A549 (cell line): ENCODE results near the gene AHR. TPM values are rescaled to one million over a fixed set of nuclear protein-coding genes. Genes with fewer than 3 reads are reported as not detected.

Source experiments
- ATAC-seq, 2 experiments: fragments of 200-7000 bp in 1 of 2; fragments of >200 bp in 1 of 2; cut with Nextera tagmentation in 1 of 2; cut with Tn5 transposase in 1 of 2; 3 replicates each; pipeline versions ENCODE4 v1.8.0 to v1.9.1; 2018 to 2020; ENCODE audit warnings: mild to moderate bottlenecking in 1 of 2, moderate library complexity in 1 of 2
- CTCF ChIA-PET: fragments of 300-600 bp; sonication (Branson Sonifier 250); formaldehyde crosslinking; extraction: SDS; loops from one replicate; lab custom pipeline; 2021; ENCODE audit warnings: antibody characterized with exemption, inconsistent platforms; lab: Yijun Ruan, JAX
- POLR2A ChIA-PET: fragments of 350-600 bp; formaldehyde crosslinking; extraction: SDS; loops from one replicate; lab custom pipeline; 2021; ENCODE audit warnings: antibody characterized with exemption, inconsistent platforms; lab: Yijun Ruan, JAX
- DNase-seq, 2 experiments: peaks; one replicate each; pipeline versions ENCODE4 v3.0.0 to v3.0.0-alpha.2; 2011 to 2016; ENCODE audit warnings: low read depth in 1 of 2, low spot score in 1 of 2
- FAIRE-seq: peaks from 2 replicates; lab custom pipeline; 2011; peaks lifted over from hg19 to GRCh38; lab: Jason Lieb, UNC
- H3K27ac ChIP-seq, 2 experiments: fragments of >200 bp; sonication (Bioruptor Twin); formaldehyde crosslinking; 3 replicates each; pipeline ENCODE4 v1.5.1; 2016 to 2017
- H3K4me1 ChIP-seq: fragments of >200 bp; sonication (Bioruptor Twin); formaldehyde crosslinking; 3 replicates; pipeline ENCODE4 v1.6.1; 2016
- H3K4me2 ChIP-seq: fragments of >200 bp; sonication (Bioruptor Twin); formaldehyde crosslinking; 3 replicates; pipeline ENCODE4 v1.6.1; 2016
- H3K4me3 ChIP-seq: fragments of >200 bp; sonication (Bioruptor Twin); formaldehyde crosslinking; 3 replicates; pipeline ENCODE4 v1.5.1; 2016
- H3K9me3 ChIP-seq: fragments of >200 bp; sonication (Bioruptor Twin); formaldehyde crosslinking; 3 replicates; pipeline ENCODE4 v1.6.1; 2016
- CHD4 ChIP-seq: fragments of 200-600 bp; sonication (generic); IDR thresholded peaks from 2 replicates; pipeline ENCODE4 v1.6.1; 2016; ENCODE audit warnings: antibody characterized with exemption, mild to moderate bottlenecking, borderline replicate concordance
- ESRRA ChIP-seq: fragments of 150-350 bp; IDR thresholded peaks from 2 replicates; pipeline ENCODE4 v1.6.1; 2014; ENCODE audit warnings: mild to moderate bottlenecking, low read length, borderline replicate concordance
- GATA3 ChIP-seq: IDR thresholded peaks from 2 replicates; pipeline ENCODE4 v1.6.1; 2012; ENCODE audit warnings: borderline replicate concordance
- HOXB5 ChIP-seq: fragments of 250-450 bp; sonication (Bioruptor Pico); IDR thresholded peaks from 2 replicates; pipeline ENCODE4 v1.5.0; 2020; ENCODE audit warnings: mild to moderate bottlenecking, moderate library complexity
- MAFK ChIP-seq: fragments of 450-650 bp; IDR thresholded peaks from 2 replicates; pipeline ENCODE4 v1.6.1; 2014; ENCODE audit not compliant: partially characterized antibody
- MAZ ChIP-seq: fragments of 150-350 bp; IDR thresholded peaks from 2 replicates; pipeline ENCODE4 v1.6.1; 2014; ENCODE audit warnings: antibody characterized with exemption, low read depth, low read length, borderline replicate concordance
- MYC ChIP-seq: IDR thresholded peaks from 2 replicates; pipeline ENCODE4 v1.6.1; 2012; ENCODE audit warnings: mild to moderate bottlenecking, inconsistent platforms, low read length, improper control_type of control experiment, borderline replicate concordance
- NFE2L2 ChIP-seq: fragments of 150-350 bp; conservative IDR thresholded peaks from 2 replicates; pipeline ENCODE4 v1.6.1; 2014; ENCODE audit warnings: low read length
- PHF8 ChIP-seq: fragments of 200-600 bp; sonication (generic); IDR thresholded peaks from 2 replicates; pipeline ENCODE4 v1.6.1; 2016; ENCODE audit warnings: low read depth, mild to moderate bottlenecking, antibody characterized with exemption, moderate library complexity, borderline replicate concordance
- RAD21 ChIP-seq, 2 experiments: fragments of >200 bp in 1 of 2; sonication (Bioruptor Twin) in 1 of 2; formaldehyde crosslinking in 1 of 2; IDR thresholded peaks in 1 of 2; conservative IDR thresholded peaks in 1 of 2; 2 replicates in 1 of 2; 3 replicates in 1 of 2; pipeline ENCODE4 v1.6.1; 2012 to 2018; ENCODE audit warnings: inconsistent platforms in 1 of 2
- RCOR1 ChIP-seq: fragments of 150-350 bp; IDR thresholded peaks from 2 replicates; pipeline ENCODE4 v1.6.1; 2014; ENCODE audit warnings: antibody characterized with exemption, low read length, low read depth
- SMC3 ChIP-seq: fragments of >200 bp; sonication (Bioruptor Twin); formaldehyde crosslinking; IDR thresholded peaks from 3 replicates; pipeline ENCODE4 v1.6.1; 2018; ENCODE audit warnings: inconsistent platforms
- SREBF2 ChIP-seq: fragments of 450-650 bp; IDR thresholded peaks from 2 replicates; pipeline ENCODE4 v1.6.1; 2014; ENCODE audit warnings: mild to moderate bottlenecking, moderate library complexity
- TFCP2L1 ChIP-seq: fragments of 250-450 bp; sonication (Bioruptor Pico); IDR thresholded peaks from 2 replicates; pipeline ENCODE4 v1.5.0; 2021; ENCODE audit warnings: mild to moderate bottlenecking
- TP53 ChIP-seq: fragments of 250-450 bp; sonication (Bioruptor Pico); IDR thresholded peaks from 2 replicates; pipeline ENCODE4 v1.5.0; 2021; ENCODE audit warnings: mild to moderate bottlenecking, moderate library complexity
- ZC3H11A ChIP-seq: fragments of 450-650 bp; IDR thresholded peaks from 2 replicates; pipeline ENCODE4 v1.6.1; 2014; ENCODE audit warnings: antibody characterized with exemption, mild to moderate bottlenecking
- ZNF302 ChIP-seq: fragments of 250-450 bp; sonication (Bioruptor Pico); IDR thresholded peaks from 2 replicates; pipeline ENCODE4 v1.9.0; 2021; ENCODE audit warnings: inconsistent platforms, mild to moderate bottlenecking, moderate library complexity
- WGBS: methylation state at CpG from one replicate; pipeline ENCODE4 v1.1.6; 2017; ENCODE audit errors: missing lambda C conversion rate; 5-methylcytosine and 5-hydroxymethylcytosine counted together
- polyA plus RNA-seq, 4 experiments: library from polyadenylated mRNA; depleted of rRNA in 3 of 4; stranded (reverse); fragments of >200 nt; fragmentation: RNase III in 1 of 4; extraction: RNeasy Plus Mini Kit Qiagen cat#74134 plus additional on column Dnase treatment in 1 of 4; gene quantifications; 2 replicates in 3 of 4; 3 replicates in 1 of 4; pipeline ENCODE4 v1.2.3, GENCODE V29; 2011 to 2017
- TF ChIP-seq, protein P1 (sequence below): fragments of 250-450 bp; sonication (Bioruptor Pico); IDR thresholded peaks from 2 replicates; pipeline ENCODE4 v1.5.0; 2021; ENCODE audit warnings: mild to moderate bottlenecking, moderate library complexity, borderline replicate concordance
- TF ChIP-seq, protein P2 (sequence below): IDR thresholded peaks from 2 replicates; pipeline ENCODE4 v1.6.1; 2012; ENCODE audit warnings: low read depth, borderline replicate concordance
- TF ChIP-seq, protein P3 (sequence below): fragments of >200 bp; sonication (Bioruptor Twin); formaldehyde crosslinking; IDR thresholded peaks from 3 replicates; pipeline ENCODE4 v1.5.1; 2016
- TF ChIP-seq, protein P4 (sequence below): fragments of >200 bp; sonication (Bioruptor Twin); formaldehyde crosslinking; IDR thresholded peaks from 2 replicates; pipeline ENCODE4 v1.6.1; 2016

The AHR gene
- polyA plus RNA-seq, 2 of the 4 experiments (the other 2 are of a cell fraction), result 9.1 to 14.3 TPM

DNA sequence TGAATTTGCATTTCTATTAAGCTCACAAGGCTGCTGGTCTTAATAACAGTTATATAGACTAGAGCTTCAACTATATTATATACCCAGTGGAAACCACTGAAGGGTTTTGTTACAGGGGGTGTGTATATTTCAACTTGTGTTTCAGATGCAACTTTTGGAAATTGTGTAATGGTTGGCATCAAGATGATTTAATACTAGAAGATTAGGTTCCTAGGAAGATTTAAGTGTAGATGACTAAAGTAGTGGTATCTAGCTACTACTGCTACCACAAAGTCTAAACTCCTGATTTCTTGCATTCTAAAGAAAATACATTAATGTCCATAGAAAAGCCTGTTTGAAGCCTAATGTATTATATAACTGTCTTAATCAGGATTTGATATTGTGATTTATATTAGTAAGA is 30.2 kb downstream of the AHR start:
- CTCF ChIA-PET, result no interaction called here
- H3K27ac ChIP-seq, result no peak overlapping the region

DNA sequence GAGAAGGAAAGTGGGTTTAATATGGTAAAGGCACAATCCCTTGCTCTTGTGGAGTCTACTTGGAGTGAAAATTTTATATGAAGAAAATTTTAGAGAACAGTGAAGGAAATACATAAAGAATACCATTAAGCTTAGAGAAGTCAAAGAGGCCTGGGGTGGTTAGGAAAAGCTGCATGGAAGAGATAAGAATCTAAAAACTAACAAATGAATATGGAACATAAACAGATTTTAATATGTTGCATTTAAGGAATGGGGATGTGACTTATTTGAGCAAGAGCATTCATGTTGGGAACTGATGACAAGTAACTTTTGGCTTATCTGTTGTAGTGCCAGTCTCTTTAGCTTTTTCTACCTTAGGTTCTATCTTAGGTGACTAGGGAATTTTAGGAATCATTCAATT is 31.0 kb downstream of the AHR start:
- no peak for TF ChIP-seq TFCP2L1
- no peak for TF ChIP-seq GATA3
- no peak for TF ChIP-seq HOXB5
- TF ChIP-seq, protein P1, sequence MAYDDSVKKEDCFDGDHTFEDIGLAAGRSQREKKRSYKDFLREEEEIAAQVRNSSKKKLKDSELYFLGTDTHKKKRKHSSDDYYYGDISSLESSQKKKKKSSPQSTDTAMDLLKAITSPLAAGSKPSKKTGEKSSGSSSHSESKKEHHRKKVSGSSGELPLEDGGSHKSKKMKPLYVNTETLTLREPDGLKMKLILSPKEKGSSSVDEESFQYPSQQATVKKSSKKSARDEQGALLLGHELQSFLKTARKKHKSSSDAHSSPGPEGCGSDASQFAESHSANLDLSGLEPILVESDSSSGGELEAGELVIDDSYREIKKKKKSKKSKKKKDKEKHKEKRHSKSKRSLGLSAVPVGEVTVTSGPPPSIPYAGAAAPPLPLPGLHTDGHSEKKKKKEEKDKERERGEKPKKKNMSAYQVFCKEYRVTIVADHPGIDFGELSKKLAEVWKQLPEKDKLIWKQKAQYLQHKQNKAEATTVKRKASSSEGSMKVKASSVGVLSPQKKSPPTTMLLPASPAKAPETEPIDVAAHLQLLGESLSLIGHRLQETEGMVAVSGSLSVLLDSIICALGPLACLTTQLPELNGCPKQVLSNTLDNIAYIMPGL, result no peak
- POLR2A ChIA-PET, result no interaction called here
- Histone ChIP-seq H3K4me1 (peaks cover 31% of the 10 kb centered on the region), H3K4me2 (no peak overlapping the region), H3K27ac (no peak overlapping the region), H3K9me3 (no peaks in the 10 kb centered on the region), H3K4me3 (no peak overlapping the region)
- ATAC-seq (no peak), DNase-seq (no peak), FAIRE-seq (no peak)
- CTCF ChIA-PET, result interaction anchor here (1.2 to 2.2 kb wide), 2 partner anchors 13 to 347 kb away, joined by 3 to 7 read pairs; no protein-coding TSS in a partner anchor

More for the DNA sequence above, 30.2 kb downstream of the AHR start:
- no peak overlapping the region for H3K4me2 ChIP-seq
- H3K9me3 ChIP-seq, result no peaks in the 10 kb centered on the region
- H3K4me3 ChIP-seq, result no peak overlapping the region
- no peak for DNase-seq
- H3K4me1 ChIP-seq, result peaks cover 31% of the 10 kb centered on the region
- POLR2A ChIA-PET, result no interaction called here
- no peak for FAIRE-seq
- no peak for ATAC-seq
- TF ChIP-seq PHF8 (no peak), MAFK (no peak), ESRRA (no peak), SMC3 (no peak), GATA3 (no peak), CHD4 (no peak), TFCP2L1 (no peak), MAZ (no peak), MYC (no peak)
- TF ChIP-seq, protein P2, sequence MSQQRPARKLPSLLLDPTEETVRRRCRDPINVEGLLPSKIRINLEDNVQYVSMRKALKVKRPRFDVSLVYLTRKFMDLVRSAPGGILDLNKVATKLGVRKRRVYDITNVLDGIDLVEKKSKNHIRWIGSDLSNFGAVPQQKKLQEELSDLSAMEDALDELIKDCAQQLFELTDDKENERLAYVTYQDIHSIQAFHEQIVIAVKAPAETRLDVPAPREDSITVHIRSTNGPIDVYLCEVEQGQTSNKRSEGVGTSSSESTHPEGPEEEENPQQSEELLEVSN, result no peak

DNA sequence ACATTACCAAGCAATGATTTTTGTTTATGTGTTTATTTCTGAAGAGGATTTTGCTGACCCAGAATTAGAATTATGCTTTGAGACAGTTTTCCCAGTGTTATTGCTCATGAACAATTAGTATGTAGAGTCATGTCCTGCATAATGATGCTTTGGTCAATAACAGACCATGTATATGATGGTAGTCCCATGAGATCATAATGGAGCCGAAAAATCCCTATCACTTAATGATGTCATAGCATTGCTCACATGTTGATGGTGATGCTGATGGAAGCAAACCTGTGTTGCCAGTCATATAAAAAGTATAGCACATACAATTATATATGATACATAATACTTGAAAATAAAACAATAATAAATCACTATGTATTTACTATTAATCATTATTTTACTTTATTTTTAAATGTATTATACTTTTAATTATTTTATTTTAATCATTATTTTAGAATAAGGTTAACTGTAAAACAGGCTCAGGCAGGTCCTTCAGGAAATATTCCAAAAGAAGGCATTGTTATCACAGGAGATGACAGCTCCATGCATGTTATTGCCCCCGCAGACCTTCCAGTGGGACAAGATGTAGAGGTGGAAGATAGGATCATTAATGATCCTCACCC is 33.5 kb downstream of the AHR start:
- Histone ChIP-seq H3K4me1 (peaks cover 6% of the 10 kb centered on the region; the same call in 2 of the 3 replicates), H3K4me3 (no peak overlapping the region), H3K9me3 (no peaks in the 10 kb centered on the region), H3K4me2 (no peak overlapping the region), H3K27ac (no peak overlapping the region)
- 93% methylated on average over 2 of the region's 2 CpGs for WGBS
- no peak for FAIRE-seq
- DNase-seq, result no peak
- ATAC-seq, result no peak
- TF ChIP-seq, protein P3, sequence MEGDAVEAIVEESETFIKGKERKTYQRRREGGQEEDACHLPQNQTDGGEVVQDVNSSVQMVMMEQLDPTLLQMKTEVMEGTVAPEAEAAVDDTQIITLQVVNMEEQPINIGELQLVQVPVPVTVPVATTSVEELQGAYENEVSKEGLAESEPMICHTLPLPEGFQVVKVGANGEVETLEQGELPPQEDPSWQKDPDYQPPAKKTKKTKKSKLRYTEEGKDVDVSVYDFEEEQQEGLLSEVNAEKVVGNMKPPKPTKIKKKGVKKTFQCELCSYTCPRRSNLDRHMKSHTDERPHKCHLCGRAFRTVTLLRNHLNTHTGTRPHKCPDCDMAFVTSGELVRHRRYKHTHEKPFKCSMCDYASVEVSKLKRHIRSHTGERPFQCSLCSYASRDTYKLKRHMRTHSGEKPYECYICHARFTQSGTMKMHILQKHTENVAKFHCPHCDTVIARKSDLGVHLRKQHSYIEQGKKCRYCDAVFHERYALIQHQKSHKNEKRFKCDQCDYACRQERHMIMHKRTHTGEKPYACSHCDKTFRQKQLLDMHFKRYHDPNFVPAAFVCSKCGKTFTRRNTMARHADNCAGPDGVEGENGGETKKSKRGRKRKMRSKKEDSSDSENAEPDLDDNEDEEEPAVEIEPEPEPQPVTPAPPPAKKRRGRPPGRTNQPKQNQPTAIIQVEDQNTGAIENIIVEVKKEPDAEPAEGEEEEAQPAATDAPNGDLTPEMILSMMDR, result no peak
- TF ChIP-seq SREBF2 (no peak), SMC3 (no peak), TP53 (CRISPR knock-in tag) (no peak), ZC3H11A (no peak), RCOR1 (no peak), ZNF302 (no peak), RAD21 (conservative IDR thresholded peaks at IDR 0.05 in 1 of 2, IDR thresholded peaks at IDR 0.05 in 1 of 2) (no peak), TFCP2L1 (no peak), NFE2L2 (no peak)
- TF ChIP-seq, protein P4, sequence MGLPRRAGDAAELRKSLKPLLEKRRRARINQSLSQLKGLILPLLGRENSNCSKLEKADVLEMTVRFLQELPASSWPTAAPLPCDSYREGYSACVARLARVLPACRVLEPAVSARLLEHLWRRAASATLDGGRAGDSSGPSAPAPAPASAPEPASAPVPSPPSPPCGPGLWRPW, result no peak
- POLR2A ChIA-PET, result interaction anchor here (1.2 kb wide), 1 partner anchor 33 kb away, joined by 3 read pairs; the partner anchor contains the start of gene AHR
- CTCF ChIA-PET, result interaction anchor here (0.6 kb wide), 1 partner anchor 268 kb away, joined by 3 read pairs; no protein-coding TSS in a partner anchor
